ENCODE measurements around the gene PPIH. TPM values are rescaled to one million over a fixed set of nuclear protein-coding genes. Genes with fewer than 3 reads are reported as not detected.
"Not testable (repeated sequence)": the region's sequence is repeated elsewhere in the genome, so short reads cannot be mapped to it uniquely, and the experiment has no call there.

PPIH gene
- polyA plus RNA-seq, 1 experiment = 20.3 TPM

GRCh38 chr1:42720868-42721267 lies 62.6 kb downstream of the PPIH start:
- Histone ChIP-seq H3K27me3 (ENCODE audit: control insufficient read depth, insufficient read depth, low read length) (no peaks in the 10 kb centered on the region), H3K4me3 (ENCODE audit: low read depth, low read length) (no peak overlapping the region), H3K36me3 (ENCODE audit: control insufficient read depth, insufficient read depth, low read length) (no peaks in the 10 kb centered on the region)
- ChIA-PET POLR2A (no interaction called here), CTCF (interaction anchor here (0.5 kb wide), 1 partner anchor 60 kb away, joined by 3 read pairs; no protein-coding TSS in a partner anchor)
- no peak for TF ChIP-seq CTCF (IDR thresholded peaks at IDR 0.05; ENCODE audit: insufficient read depth, low read depth, low read length)
- DNase-seq (ENCODE audit: low read depth) = no peak

GRCh38 chr1:42721926-42722325 lies 63.7 kb downstream of the PPIH start:
- no peaks in the 10 kb centered on the region for H3K36me3 ChIP-seq (ENCODE audit: control insufficient read depth, insufficient read depth, low read length)
- H3K27me3 ChIP-seq (ENCODE audit: control insufficient read depth, insufficient read depth, low read length) = no peaks in the 10 kb centered on the region
- DNase-seq (ENCODE audit: low read depth) = no peak
- H3K4me3 ChIP-seq (ENCODE audit: low read depth, low read length) = no peak overlapping the region
- ChIA-PET POLR2A (interaction anchor here (0.6 kb wide), 1 partner anchor 927 kb away, joined by 4 read pairs; no protein-coding TSS in a partner anchor), CTCF (no interaction called here)
- no peak for TF ChIP-seq CTCF (IDR thresholded peaks at IDR 0.05; ENCODE audit: insufficient read depth, low read depth, low read length)

GRCh38 chr1:42722403-42722802 lies 64.2 kb downstream of the PPIH start:
- H3K27me3 ChIP-seq (ENCODE audit: control insufficient read depth, insufficient read depth, low read length); DNase-seq (ENCODE audit: low read depth); CTCF ChIA-PET; H3K36me3 ChIP-seq (ENCODE audit: control insufficient read depth, insufficient read depth, low read length); H3K4me3 ChIP-seq (ENCODE audit: low read depth, low read length): not testable (repeated sequence)
- POLR2A ChIA-PET = interaction anchor here (0.6 kb wide), 1 partner anchor 927 kb away, joined by 4 read pairs; no protein-coding TSS in a partner anchor

- TF ChIP-seq CTCF (IDR thresholded peaks at IDR 0.05; ENCODE audit: insufficient read depth, low read depth, low read length) = no peak
- no peak overlapping the region for H3K4me3 ChIP-seq (ENCODE audit: low read depth, low read length)
- DNase-seq (ENCODE audit: low read depth) = no peak
- POLR2A ChIA-PET = interaction anchor here (0.6 kb wide), 1 partner anchor 938 kb away, joined by 7 read pairs; no protein-coding TSS in a partner anchor
- no peaks in the 10 kb centered on the region for H3K27me3 ChIP-seq (ENCODE audit: control insufficient read depth, insufficient read depth, low read length)
- H3K36me3 ChIP-seq (ENCODE audit: control insufficient read depth, insufficient read depth, low read length) = no peaks in the 10 kb centered on the region
- CTCF ChIA-PET = no interaction called here
Observed at GRCh38 chr1:42723511-42723910, 65.3 kb downstream of the PPIH start.

- DNase-seq (ENCODE audit: low read depth); POLR2A ChIA-PET; H3K36me3 ChIP-seq (ENCODE audit: control insufficient read depth, insufficient read depth, low read length); CTCF ChIA-PET; H3K27me3 ChIP-seq (ENCODE audit: control insufficient read depth, insufficient read depth, low read length); H3K4me3 ChIP-seq (ENCODE audit: low read depth, low read length): not testable (repeated sequence)
Observed at GRCh38 chr1:42725820-42726219, 67.6 kb downstream of the PPIH start.

Other genes starting within 250 kb of the PPIH start
- gene ZMYND12, start 202.4 kb upstream of the PPIH start, polyA plus RNA-seq (2011; rRNA removed) = 0.66 and 1.3 TPM in 2 replicates
- 27.1 and 30.6 TPM in 2 replicates for gene PPCS, start 201.9 kb upstream of the PPIH start, polyA plus RNA-seq (2011; rRNA removed)
- 0.26 and 0.38 TPM in 2 replicates for gene CCDC30, start 195.1 kb upstream of the PPIH start, polyA plus RNA-seq (2011; rRNA removed)
- 387 and 486 TPM in 2 replicates for gene YBX1, start 24.0 kb downstream of the PPIH start, polyA plus RNA-seq (2011; rRNA removed)
- gene CLDN19, start 81.8 kb downstream of the PPIH start, polyA plus RNA-seq (2011; rRNA removed) = not detected in 2 replicates
- gene P3H1, start 108.6 kb downstream of the PPIH start, polyA plus RNA-seq (2011; rRNA removed) = 167 and 228 TPM in 2 replicates
- 2.0 and 4.2 TPM in 2 replicates for gene C1orf50, start 108.8 kb downstream of the PPIH start, polyA plus RNA-seq (2011; rRNA removed)
- gene TMEM269, start 126.6 kb downstream of the PPIH start, polyA plus RNA-seq (2011; rRNA removed) = not detected in 2 replicates
- gene ERMAP, start 158.7 kb downstream of the PPIH start, polyA plus RNA-seq (2011; rRNA removed) = 24.4 and 26.5 TPM in 2 replicates
- gene SVBP, start 159.0 kb downstream of the PPIH start, polyA plus RNA-seq (2011; rRNA removed) = 10.5 and 20.2 TPM in 2 replicates
- 4.8 and 5.6 TPM in 2 replicates for gene ZNF691, start 188.2 kb downstream of the PPIH start, polyA plus RNA-seq (2011; rRNA removed)

Data from BJ (cell line).